ENCODE data around the gene DNAH17.
A peak's percentile ranks its signal among the peaks of the same experiment; 100 is the strongest.

DNAH17 gene

GRCh38 chr17:78535273-78536197, 41.7 kb downstream of the DNAH17 start:
- no peaks in the 10 kb centered on the region for H3K27me3 ChIP-seq (ENCODE audit: insufficient read depth, poor library complexity, severe bottlenecking)
- peak overlapping the region; percentile 69 for H3K27ac ChIP-seq (ENCODE audit: poor library complexity, severe bottlenecking)
- H3K4me1 ChIP-seq (ENCODE audit: insufficient read depth, poor library complexity, severe bottlenecking): peaks cover 25% of the 10 kb centered on the region
- TF ChIP-seq CTCF (IDR thresholded peaks at IDR 0.05; ENCODE audit: poor library complexity, severe bottlenecking): no peak
- H3K36me3 ChIP-seq (ENCODE audit: low read depth): no peaks in the 10 kb centered on the region
- peak; percentile 83 for ATAC-seq (ENCODE audit: low read depth)
- no peaks in the 10 kb centered on the region for H3K9me3 ChIP-seq (ENCODE audit: severe bottlenecking)
- peak; percentile 62 for DNase-seq (ENCODE audit: low spot score)
- no peak overlapping the region for H3K4me3 ChIP-seq (ENCODE audit: severe bottlenecking)

- H3K27me3 ChIP-seq (ENCODE audit: insufficient read depth, poor library complexity, severe bottlenecking): no peaks in the 10 kb centered on the region
- peak overlapping the region; percentile 69 for H3K27ac ChIP-seq (ENCODE audit: poor library complexity, severe bottlenecking)
- H3K36me3 ChIP-seq (ENCODE audit: low read depth): no peaks in the 10 kb centered on the region
- H3K4me1 ChIP-seq (ENCODE audit: insufficient read depth, poor library complexity, severe bottlenecking): peaks cover 25% of the 10 kb centered on the region
- no peaks in the 10 kb centered on the region for H3K9me3 ChIP-seq (ENCODE audit: severe bottlenecking)
- TF ChIP-seq CTCF (IDR thresholded peaks at IDR 0.05; ENCODE audit: poor library complexity, severe bottlenecking): no peak
- DNase-seq (ENCODE audit: low spot score) (peak; percentile 51), ATAC-seq (ENCODE audit: low read depth) (no peak)
- H3K4me3 ChIP-seq (ENCODE audit: severe bottlenecking): no peak overlapping the region
These were observed 42.5 kb downstream of the DNAH17 start for GRCh38 chr17:78534492-78535272.

GRCh38 chr17:78532922-78533640, 44.1 kb downstream of the DNAH17 start:
- peak; percentile 74 for DNase-seq (ENCODE audit: low spot score)
- Histone ChIP-seq H3K36me3 (ENCODE audit: low read depth) (no peaks in the 10 kb centered on the region), H3K4me1 (ENCODE audit: insufficient read depth, poor library complexity, severe bottlenecking) (peaks cover 20% of the 10 kb centered on the region)

GRCh38 chr17:78532311-78532710, 44.9 kb downstream of the DNAH17 start:
- ATAC-seq (ENCODE audit: low read depth) (no peak), DNase-seq (ENCODE audit: low spot score) (peak; percentile 29)
- no peak overlapping the region for H3K4me3 ChIP-seq (ENCODE audit: severe bottlenecking)
- peaks cover 20% of the 10 kb centered on the region for H3K4me1 ChIP-seq (ENCODE audit: insufficient read depth, poor library complexity, severe bottlenecking)
- no peaks in the 10 kb centered on the region for H3K27me3 ChIP-seq (ENCODE audit: insufficient read depth, poor library complexity, severe bottlenecking)
- no peak overlapping the region for H3K27ac ChIP-seq (ENCODE audit: poor library complexity, severe bottlenecking)
- no peaks in the 10 kb centered on the region for H3K36me3 ChIP-seq (ENCODE audit: low read depth)
- no peaks in the 10 kb centered on the region for H3K9me3 ChIP-seq (ENCODE audit: severe bottlenecking)
- TF ChIP-seq CTCF (IDR thresholded peaks at IDR 0.05; ENCODE audit: poor library complexity, severe bottlenecking): no peak

More at GRCh38 chr17:78532922-78533640, 44.1 kb downstream of the DNAH17 start:
- H3K27ac ChIP-seq (ENCODE audit: poor library complexity, severe bottlenecking): no peak overlapping the region
- no peak for TF ChIP-seq CTCF (IDR thresholded peaks at IDR 0.05; ENCODE audit: poor library complexity, severe bottlenecking)
- no peaks in the 10 kb centered on the region for H3K9me3 ChIP-seq (ENCODE audit: severe bottlenecking)
- peak; percentile 72 for ATAC-seq (ENCODE audit: low read depth)
- H3K4me3 ChIP-seq (ENCODE audit: severe bottlenecking): no peak overlapping the region
- no peaks in the 10 kb centered on the region for H3K27me3 ChIP-seq (ENCODE audit: insufficient read depth, poor library complexity, severe bottlenecking)

Measured in RWPE2 (cell line).